HepG2 (cell line): ENCODE results near the gene TOP3B. TPM values are rescaled to one million over a fixed set of nuclear protein-coding genes. Genes with fewer than 3 reads are reported as not detected.

Experiments
- ATAC-seq: fragments of 200-7000 bp; cut with Tn5 transposase; 3 replicates; pipeline ENCODE4 v1.9.1; 2020; ENCODE audit warnings: mild to moderate bottlenecking, moderate library complexity
- BruUV-seq: library from RNA; stranded (reverse); fragments of 400-500 nt; replicated peaks from 2 replicates; lab custom pipeline; 2021; lab: Mats Ljungman, UMichigan
- CTCF ChIA-PET: fragments of 300-600 bp; formaldehyde crosslinking; extraction: SDS; loops from one replicate; lab custom pipeline; 2021; ENCODE audit warnings: low total read pairs, inconsistent platforms, low intra/inter-chr PET ratio; lab: Yijun Ruan, JAX
- POLR2A ChIA-PET: fragments of 350-600 bp; sonication (Branson Sonifier 250); formaldehyde crosslinking; loops from one replicate; lab custom pipeline; 2020; ENCODE audit warnings: antibody characterized with exemption, inconsistent platforms; lab: Yijun Ruan, JAX
- DNase-seq: peaks from one replicate; pipeline ENCODE4 v3.0.0-alpha.2; 2015; ENCODE audit warnings: low spot score
- FAIRE-seq: peaks from 3 replicates; lab custom pipeline; 2011; peaks lifted over from hg19 to GRCh38; lab: Jason Lieb, UNC
- H2AFZ ChIP-seq: one replicate; pipeline ENCODE4 v1.6.1; 2011; ENCODE audit warnings: low read length, inconsistent platforms
- H3K27ac ChIP-seq: fragments of 300-600 bp; 3 replicates; pipeline ENCODE4 v1.8.0; 2011; ENCODE audit warnings: mixed run types, mild to moderate bottlenecking, mixed read lengths, low read length, inconsistent platforms; ENCODE audit not compliant: insufficient read depth; ENCODE audit errors: extremely low read length
- H3K27me3 ChIP-seq, 2 experiments: fragments of 200-600 bp in 1 of 2; 2 replicates in 1 of 2; 3 replicates in 1 of 2; pipeline versions ENCODE4 v1.6.0 to v1.8.0; 2011; ENCODE audit warnings: low read length in 2 of 2, mild to moderate bottlenecking in 2 of 2, moderate library complexity in 2 of 2, inconsistent platforms in 1 of 2; ENCODE audit not compliant: insufficient read depth in 2 of 2, control insufficient read depth in 1 of 2
- H3K36me3 ChIP-seq, 2 experiments: fragments of 200-600 bp in 1 of 2; replicated peaks in 1 of 2; 2 replicates in 1 of 2; 3 replicates in 1 of 2; pipeline versions ENCODE4 v1.5.1 to v1.8.0; 2011; ENCODE audit warnings: low read length in 2 of 2, inconsistent platforms in 1 of 2; ENCODE audit not compliant: insufficient read depth in 2 of 2, control insufficient read depth in 1 of 2
- H3K4me1 ChIP-seq: 2 replicates; pipeline ENCODE4 v1.5.1; 2012; ENCODE audit warnings: low read length, inconsistent platforms; ENCODE audit not compliant: insufficient read depth
- H3K4me2 ChIP-seq: 2 replicates; pipeline ENCODE4 v1.6.0; 2011; ENCODE audit warnings: low read depth, low read length, inconsistent platforms
- H3K4me3 ChIP-seq, 3 experiments: fragments of 200-600 bp in 1 of 3; sonication (generic), shearing (Covaris generic) in 1 of 3; replicated peaks in 1 of 3; 2 replicates each; pipeline ENCODE4 v1.5.1; 2011 to 2016; ENCODE audit warnings: low read length in 3 of 3, inconsistent platforms in 2 of 3, low read depth in 2 of 3, mild to moderate bottlenecking in 2 of 3, control low read depth in 1 of 3, mixed read lengths in 1 of 3; ENCODE audit not compliant: insufficient read depth in 1 of 3
- H3K79me2 ChIP-seq: one replicate; pipeline ENCODE4 v1.6.1; 2011; ENCODE audit warnings: low read length, inconsistent platforms; ENCODE audit not compliant: insufficient read depth
- H3K9ac ChIP-seq: 2 replicates; pipeline ENCODE4 v1.6.0; 2011; ENCODE audit warnings: mild to moderate bottlenecking, low read depth, low read length, inconsistent platforms; ENCODE audit not compliant: insufficient read depth
- H3K9me3 ChIP-seq: 2 replicates; pipeline ENCODE4 v1.5.1; 2012; ENCODE audit warnings: mild to moderate bottlenecking, low read length
- H4K20me1 ChIP-seq: 2 replicates; pipeline ENCODE4 v1.6.0; 2011; ENCODE audit warnings: inconsistent platforms, mild to moderate bottlenecking, low read length, moderate library complexity; ENCODE audit not compliant: insufficient read depth
- AHR ChIP-seq: IDR thresholded peaks from 2 replicates; pipeline ENCODE4 v1.6.1; 2018; ENCODE audit warnings: missing genetic modification reagents, missing compliant biosample characterization
- BCLAF1 ChIP-seq: fragments of 450-650 bp; IDR thresholded peaks from 2 replicates; pipeline ENCODE4 v1.6.1; 2017; ENCODE audit warnings: mild to moderate bottlenecking
- CREM ChIP-seq, 2 experiments: sonication (generic) in 1 of 2; formaldehyde crosslinking in 1 of 2; IDR thresholded peaks; 2 replicates each; pipeline versions ENCODE4 v1.4.0 to v1.6.1; 2016 to 2020; ENCODE audit warnings: antibody characterized with exemption in 1 of 2, mild to moderate bottlenecking in 1 of 2, missing genetic modification reagents in 1 of 2
- DMTF1 ChIP-seq: sonication (generic); formaldehyde crosslinking; IDR thresholded peaks from 2 replicates; pipeline ENCODE4 v1.4.0; 2020; ENCODE audit warnings: mild to moderate bottlenecking, missing genetic modification reagents
- KDM4B ChIP-seq: sonication (generic); formaldehyde crosslinking; IDR thresholded peaks from 2 replicates; pipeline ENCODE4 v1.4.0; 2020; ENCODE audit warnings: missing genetic modification reagents
- KDM6A ChIP-seq: IDR thresholded peaks from 2 replicates; pipeline ENCODE4 v1.6.1; 2016; ENCODE audit warnings: low read depth
- MBD4 ChIP-seq: IDR thresholded peaks from 2 replicates; pipeline ENCODE4 v1.6.1; 2012; ENCODE audit warnings: low read length, inconsistent platforms, borderline replicate concordance
- MZF1 ChIP-seq: sonication (generic); formaldehyde crosslinking; IDR thresholded peaks from 2 replicates; pipeline ENCODE4 v1.8.1; 2023; ENCODE audit warnings: mild to moderate bottlenecking, missing genetic modification reagents, borderline replicate concordance
- NPAS2 ChIP-seq: sonication (generic); formaldehyde crosslinking; IDR thresholded peaks from 2 replicates; pipeline ENCODE4 v1.8.0; 2022; ENCODE audit warnings: mild to moderate bottlenecking, missing genetic modification reagents, borderline replicate concordance
- PLRG1 ChIP-seq: fragments of 450-650 bp; conservative IDR thresholded peaks from 2 replicates; pipeline ENCODE4 v1.6.1; 2016
- SPEN ChIP-seq: sonication (generic); formaldehyde crosslinking; IDR thresholded peaks from 2 replicates; pipeline ENCODE4 v1.5.1; 2020; ENCODE audit warnings: low read depth, mild to moderate bottlenecking, missing genetic modification reagents
- SRY ChIP-seq: sonication (generic); formaldehyde crosslinking; IDR thresholded peaks from 2 replicates; pipeline ENCODE4 v1.8.0; 2022; ENCODE audit warnings: mild to moderate bottlenecking, missing genetic modification reagents
- ZBTB20 ChIP-seq: sonication (generic); formaldehyde crosslinking; IDR thresholded peaks from 2 replicates; pipeline ENCODE4 v1.8.1; 2023; ENCODE audit warnings: missing genetic modification reagents, low read depth, mild to moderate bottlenecking, borderline replicate concordance
- ZBTB26 ChIP-seq: IDR thresholded peaks from 2 replicates; pipeline ENCODE4 v1.6.1; 2016; ENCODE audit warnings: missing compliant biosample characterization, missing genetic modification reagents, borderline replicate concordance
- ZKSCAN8 ChIP-seq: IDR thresholded peaks from 2 replicates; pipeline ENCODE4 v1.6.1; 2016; ENCODE audit warnings: borderline replicate concordance, missing genetic modification reagents, missing compliant biosample characterization
- ZMYM2 ChIP-seq: sonication (generic); formaldehyde crosslinking; IDR thresholded peaks from 2 replicates; pipeline ENCODE4 v1.8.0; 2022; ENCODE audit warnings: mild to moderate bottlenecking, missing genetic modification reagents
- ZNF784 ChIP-seq: sonication (generic); formaldehyde crosslinking; IDR thresholded peaks from 2 replicates; pipeline ENCODE4 v1.5.1; 2020; ENCODE audit warnings: missing genetic modification reagents, mild to moderate bottlenecking, borderline replicate concordance
- ZSCAN30 ChIP-seq: sonication (generic); formaldehyde crosslinking; IDR thresholded peaks from 2 replicates; pipeline ENCODE4 v1.5.0; 2020; ENCODE audit warnings: mild to moderate bottlenecking, missing genetic modification reagents
- WGBS: methylation state at CpG from one replicate; pipeline ENCODE4 v1.1.6; 2017; ENCODE audit warnings: low lambda C conversion rate; 5-methylcytosine and 5-hydroxymethylcytosine counted together
- in situ Hi-C: cut with HindIII; loops from 2 replicates; pipeline ENCODE4 v1.10.0; 2017; ENCODE audit warnings: low pct_unique_long_range_greater_than_20kb; ENCODE audit not compliant: extremely low pct_ligation_motif_present
- intact Hi-C: fragments of 100-400 bp; cut with micrococcal nuclease; formaldehyde crosslinking; loops from one replicate; pipeline ENCODE4 v1.10.0; 2022; ENCODE audit not compliant: unreplicated experiment
- polyA plus RNA-seq, 8 experiments: library from polyadenylated mRNA; depleted of rRNA in 3 of 8; stranded (reverse) in 7 of 8; unstranded in 1 of 8; fragments of >200 nt; fragmentation: Illumina TruSeq in 4 of 8; extraction: Trizol in 4 of 8; gene quantifications; 2 replicates each; pipeline versions ENCODE4 v1.2.1 to v1.2.3, GENCODE V29; 2011 to 2016; ENCODE audit warnings: low read depth in 4 of 8, missing spikeins in 1 of 8, mixed read lengths in 1 of 8; ENCODE audit not compliant: insufficient read depth in 1 of 8
- total RNA-seq, 5 experiments: library from RNA; depleted of rRNA; stranded (reverse); fragments of >200 nt; fragmentation: Illumina TruSeq; extraction: Trizol; gene quantifications; 2 replicates each; pipeline ENCODE4 v1.2.3, GENCODE V29; 2016; ENCODE audit warnings: low read depth in 1 of 5

TOP3B gene
- total and polyA plus RNA-seq, 2 of the 13 experiments (the other 11 are each of a cell fraction or from before 2014, with no cell fraction given), result 28.5 to 29.7 TPM

- Histone ChIP-seq H3K4me1 (peaks cover 14% of the 10 kb centered on the region), H3K4me3 (no peak overlapping the region), H3K9ac (no peak overlapping the region), H3K9me3 (no peaks in the 10 kb centered on the region), H3K27me3 (no peaks in the 10 kb centered on the region), H3K27ac (no peak overlapping the region), H3K79me2 (no peaks in the 10 kb centered on the region), H4K20me1 (no peaks in the 10 kb centered on the region), H3K4me2 (no peak overlapping the region), H3K36me3 (no peaks in the 10 kb centered on the region), H2AFZ (no peak overlapping the region)
- CTCF ChIA-PET, result no interaction called here
- intact Hi-C loops, result no loop called here
- no peak for FAIRE-seq
- in situ Hi-C loops, result no loop called here
- no TSS peak for BruUV-seq
- POLR2A ChIA-PET, result no interaction called here
- DNase-seq, result no peak
- whole genome bisulfite sequencing, result 67% methylated on average over 1 of the region's 4 CpGs
- peak; percentile 8; the same call in 1 of the 3 replicates for ATAC-seq
- TF ChIP-seq CREM (IDR thresholded peaks at IDR 0.05) (no peak), CREM (CRISPR knock-in tag; IDR thresholded peaks at IDR 0.05) (no peak), ZBTB20 (CRISPR knock-in tag) (no peak), DMTF1 (no peak), ZNF784 (CRISPR knock-in tag) (no peak), SPEN (CRISPR knock-in tag) (no peak), KDM6A (no peak), ZKSCAN8 (CRISPR knock-in tag) (no peak), NPAS2 (CRISPR knock-in tag) (no peak), BCLAF1 (no peak), PLRG1 (no peak), ZBTB26 (CRISPR knock-in tag) (no peak), MBD4 (no peak), ZMYM2 (CRISPR knock-in tag) (no peak), KDM4B (CRISPR knock-in tag) (no peak), MZF1 (no peak), SRY (CRISPR knock-in tag) (no peak), ZSCAN30 (no peak), AHR (CRISPR knock-in tag) (no peak)
Observed at GRCh38 chr22:21915624-21916308, 66.8 kb downstream of the TOP3B start.
